ENCODE measurements around the gene MYO16.

GRCh38 chr13:109215377-109215776 is 586.0 kb downstream of the MYO16 start:
- TF ChIP-seq CTCF (IDR thresholded peaks at IDR 0.05) (no peak), POLR2A (IDR thresholded peaks at IDR 0.05) (no peak)

All from gastroesophageal sphincter (tissue), 3 donors.